GM23338 (cell line): ENCODE results near the gene MATK. TPM values are rescaled to one million over a fixed set of nuclear protein-coding genes. Genes with fewer than 3 reads are reported as not detected.

ENCODE experiments used
- ATAC-seq: fragments of 200-7000 bp; cut with Tn5 transposase; 3 replicates; pipeline ENCODE4 v1.9.1; 2020
- DNase-seq: peaks from one replicate; pipeline ENCODE4 v3.0.0-alpha.2; 2015; ENCODE audit warnings: low spot score
- H2AFZ ChIP-seq: fragments of 200-600 bp; sonication (generic); 2 replicates; pipeline ENCODE4 v1.8.0; 2016; ENCODE audit warnings: antibody characterized with exemption, mild to moderate bottlenecking, moderate library complexity
- H3F3A ChIP-seq: fragments of 200-600 bp; sonication (generic); replicated peaks from 2 replicates; pipeline ENCODE4 v1.8.0; 2017; ENCODE audit warnings: antibody characterized with exemption, mixed run types, low read depth
- H3K27ac ChIP-seq: fragments of 200-600 bp; sonication (generic); 2 replicates; pipeline ENCODE4 v1.6.1; 2016; ENCODE audit warnings: low read depth
- H3K27me3 ChIP-seq: fragments of 200-600 bp; sonication (generic); 2 replicates; pipeline ENCODE4 v1.8.0; 2016; ENCODE audit warnings: mild to moderate bottlenecking, mixed run types, moderate library complexity; ENCODE audit not compliant: insufficient read depth
- H3K36me3 ChIP-seq: fragments of 200-600 bp; sonication (generic); 2 replicates; pipeline ENCODE4 v1.8.0; 2016; ENCODE audit warnings: mild to moderate bottlenecking; ENCODE audit not compliant: insufficient read depth
- H3K4me1 ChIP-seq: fragments of 200-600 bp; sonication (generic); 2 replicates; pipeline ENCODE4 v1.8.0; 2016; ENCODE audit warnings: mild to moderate bottlenecking, moderate library complexity; ENCODE audit not compliant: insufficient read depth
- H3K4me2 ChIP-seq: fragments of 200-600 bp; sonication (generic); 2 replicates; pipeline ENCODE4 v1.7.1; 2017; ENCODE audit warnings: mixed run types
- H3K4me3 ChIP-seq: fragments of 200-600 bp; sonication (generic); 2 replicates; pipeline ENCODE4 v1.6.1; 2016; ENCODE audit warnings: mixed run types
- H3K79me2 ChIP-seq: fragments of 200-600 bp; sonication (generic); replicated peaks from 2 replicates; pipeline ENCODE4 v1.8.0; 2017; ENCODE audit warnings: mild to moderate bottlenecking; ENCODE audit not compliant: insufficient read depth
- H3K9me2 ChIP-seq: fragments of 200-600 bp; sonication (generic); 2 replicates; pipeline ENCODE4 v1.8.0; 2017; ENCODE audit not compliant: insufficient read depth
- H4K20me1 ChIP-seq: fragments of 200-600 bp; sonication (generic); replicated peaks from 2 replicates; pipeline ENCODE4 v1.8.0; 2017; ENCODE audit warnings: mild to moderate bottlenecking; ENCODE audit not compliant: insufficient read depth
- H3K27ac Mint-ChIP-seq: 2 replicates; pipeline ENCODE4 v1.8.0; 2020; ENCODE audit warnings: inconsistent platforms, mild to moderate bottlenecking, moderate library complexity, mixed read lengths
- H3K27me3 Mint-ChIP-seq: 3 replicates; pipeline ENCODE4 v1.8.0; 2022; ENCODE audit warnings: low read depth, mild to moderate bottlenecking, moderate library complexity, mixed read lengths, inconsistent platforms; ENCODE audit not compliant: insufficient read depth, poor library complexity
- H3K36me3 Mint-ChIP-seq: 3 replicates; pipeline ENCODE4 v1.8.0; 2021; ENCODE audit warnings: low read depth, mild to moderate bottlenecking, inconsistent platforms, moderate library complexity, mixed read lengths
- H3K4me1 Mint-ChIP-seq: 3 replicates; pipeline ENCODE4 v1.8.0; 2020; ENCODE audit warnings: mild to moderate bottlenecking, inconsistent platforms, mixed read lengths
- H3K4me3 Mint-ChIP-seq: 3 replicates; pipeline ENCODE4 v1.8.0; 2021; ENCODE audit warnings: moderate library complexity, mild to moderate bottlenecking, inconsistent platforms, mixed read lengths
- H3K9me3 Mint-ChIP-seq: 3 replicates; pipeline ENCODE4 v1.8.0; 2020; ENCODE audit warnings: moderate library complexity, mild to moderate bottlenecking, inconsistent platforms, mixed read lengths
- CREB1 ChIP-seq: fragments of 250-450 bp; sonication (Bioruptor Pico); IDR thresholded peaks from 2 replicates; pipeline ENCODE4 v1.5.0; 2020; ENCODE audit warnings: low read depth, mild to moderate bottlenecking, moderate library complexity
- CTCF ChIP-seq, 2 experiments: fragments of 200-600 bp in 1 of 2; sonication (generic) in 1 of 2; conservative IDR thresholded peaks; 2 replicates each; pipeline versions ENCODE4 v1.5.1 to v1.6.1; 2016 to 2017; ENCODE audit warnings: antibody characterized with exemption in 2 of 2, low read depth in 2 of 2, mild to moderate bottlenecking in 2 of 2, moderate library complexity in 1 of 2
- ETS1 ChIP-seq: IDR thresholded peaks from 2 replicates; pipeline ENCODE4 v1.6.1; 2016; ENCODE audit warnings: antibody characterized with exemption
- EZH2 ChIP-seq: fragments of 200-600 bp; sonication (generic); IDR thresholded peaks from one replicate; pipeline ENCODE4 v1.8.0; 2017; ENCODE audit warnings: antibody characterized with exemption, mild to moderate bottlenecking, low read depth; ENCODE audit not compliant: unreplicated experiment
- EZH2phosphoT487 ChIP-seq: fragments of 200-600 bp; sonication (generic); IDR thresholded peaks from one replicate; pipeline ENCODE4 v1.8.1; 2018; ENCODE audit warnings: antibody characterized with exemption; ENCODE audit not compliant: unreplicated experiment
- JUNB ChIP-seq: IDR thresholded peaks from one replicate; pipeline ENCODE4 v1.6.1; 2016; ENCODE audit warnings: antibody characterized with exemption; ENCODE audit not compliant: unreplicated experiment
- NANOG ChIP-seq: IDR thresholded peaks from 2 replicates; pipeline ENCODE4 v1.6.1; 2016; ENCODE audit warnings: antibody characterized with exemption, borderline replicate concordance
- POLR2AphosphoS5 ChIP-seq: IDR thresholded peaks from 2 replicates; pipeline ENCODE4 v1.6.1; 2016; ENCODE audit warnings: antibody characterized with exemption, low read depth
- REST ChIP-seq: IDR thresholded peaks from one replicate; pipeline ENCODE4 v1.6.1; 2018; ENCODE audit warnings: antibody characterized with exemption; ENCODE audit not compliant: unreplicated experiment
- STAT1 ChIP-seq: IDR thresholded peaks from one replicate; pipeline ENCODE4 v1.6.1; 2016; ENCODE audit warnings: antibody characterized with exemption; ENCODE audit not compliant: unreplicated experiment
- ZNF114 ChIP-seq: fragments of 250-450 bp; sonication (Bioruptor Pico); IDR thresholded peaks from 2 replicates; pipeline ENCODE4 v1.5.0; 2020; ENCODE audit warnings: mild to moderate bottlenecking, moderate library complexity
- ZNF331 ChIP-seq: fragments of 250-450 bp; sonication (Bioruptor Pico); IDR thresholded peaks from 2 replicates; pipeline ENCODE4 v1.5.0; 2020; ENCODE audit warnings: low read depth, mild to moderate bottlenecking, moderate library complexity
- ZNF462 ChIP-seq: fragments of 250-450 bp; sonication (Bioruptor Pico); IDR thresholded peaks from 2 replicates; pipeline ENCODE4 v1.5.0; 2020; ENCODE audit warnings: mild to moderate bottlenecking, moderate library complexity
- polyA plus RNA-seq: library from polyadenylated mRNA; unstranded; fragments of >200 nt; fragmentation: Nextera tagmentation; extraction: Ambion mirVana; gene quantifications from 2 replicates; pipeline ENCODE4 v1.2.1, GENCODE V29; 2016
- total RNA-seq: library from RNA; depleted of rRNA; stranded (reverse); fragments of >200 nt; shearing (Covaris generic); gene quantifications from 2 replicates; pipeline ENCODE4 v1.2.3, GENCODE V29; 2014

The MATK gene
- total and polyA plus RNA-seq, 2 experiments from 2014 or later, result 13.4 to 21.4 TPM

- Mint-ChIP-seq H3K27me3 (peaks cover 2% of the 10 kb centered on the region), H3K36me3 (no peaks in the 10 kb centered on the region), H3K4me1 (no peaks in the 10 kb centered on the region), H3K4me3 (no peak overlapping the region), H3K27ac (no peak overlapping the region), H3K9me3 (peaks cover 17% of the 10 kb centered on the region)
- no peaks in the 10 kb centered on the region for H3K4me1 ChIP-seq
- ATAC-seq (no peak), DNase-seq (no peak)
- no peak overlapping the region for H3K27ac ChIP-seq
- no peaks in the 10 kb centered on the region for H3K36me3 ChIP-seq
- no peak overlapping the region for H3K4me2 ChIP-seq
- TF ChIP-seq STAT1, result no peak
- no peak for TF ChIP-seq CREB1 (CRISPR knock-in tag)
- no peak for TF ChIP-seq ZNF462 (CRISPR knock-in tag)
- no peak for TF ChIP-seq POLR2AphosphoS5
- no peak for TF ChIP-seq EZH2phosphoT487
- no peak for TF ChIP-seq REST
- no peak for TF ChIP-seq EZH2
- no peak for TF ChIP-seq ZNF114
- TF ChIP-seq JUNB, result no peak
- TF ChIP-seq NANOG, result no peak
- no peak for TF ChIP-seq ZNF331
- TF ChIP-seq CTCF (conservative IDR thresholded peaks at IDR 0.05; ENCODE audit: low read depth in 2 of 2), result no peak
- no peak for TF ChIP-seq ETS1
- 0 out of 2 replicates have a peak, but pooled peaks cover 3% of the 10 kb centered on the region for H3F3A ChIP-seq
- no peak overlapping the region for H3K4me3 ChIP-seq
- H2AFZ ChIP-seq, result no peak overlapping the region
- no peaks in the 10 kb centered on the region for H3K79me2 ChIP-seq
- no peaks in the 10 kb centered on the region for H4K20me1 ChIP-seq
- no peaks in the 10 kb centered on the region for H3K9me2 ChIP-seq
- H3K27me3 ChIP-seq, result no peaks in the 10 kb centered on the region
These were observed 48.3 kb upstream of the MATK start for GRCh38 chr19:3834349-3835054.
